DND-41 (cell line): ENCODE data around the gene NRXN3.

ENCODE experiments used
- CTCF ChIP-seq: IDR thresholded peaks from 2 replicates; pipeline ENCODE4 v1.5.1; 2012; ENCODE audit warnings: borderline replicate concordance, low read length, moderate library complexity, mild to moderate bottlenecking; ENCODE audit not compliant: poor library complexity, severe bottlenecking; ENCODE audit errors: extremely low read depth
- EZH2 ChIP-seq: IDR thresholded peaks from 3 replicates; pipeline ENCODE4 v1.6.1; 2012; ENCODE audit warnings: borderline replicate concordance, low read depth, mild to moderate bottlenecking, moderate library complexity, low read length, inconsistent platforms; ENCODE audit not compliant: severe bottlenecking

GRCh38 chr14:79018836-79019235 is 848.7 kb downstream of the NRXN3 start:
- TF ChIP-seq EZH2, result no peak
- no peak for TF ChIP-seq CTCF
